Measurements from ENCODE around the gene TMC7. TPM values are rescaled to one million over a fixed set of nuclear protein-coding genes. Genes with fewer than 3 reads are reported as not detected.
A peak's percentile ranks its signal among the peaks of the same experiment; 100 is the strongest.

Gene TMC7
- total RNA-seq, 1 experiment from 2014 or later = 4.1 TPM

- peak overlapping the region; percentile 99 for H3K27ac Mint-ChIP-seq (ENCODE audit: low read depth, unreplicated experiment)
- TF ChIP-seq CTCF (IDR thresholded peaks at IDR 0.05; ENCODE audit: unreplicated experiment) = no peak
- no peak for DNase-seq (ENCODE audit: unreplicated experiment)
- intact Hi-C loops (cut with micrococcal nuclease) = loop anchor here (5.0 kb wide), 2 partner anchors 141 to 266 kb away; partner anchors contain the start of genes ARL6IP1 and SMG1
- peak overlapping the region; percentile 90 for H3K4me3 Mint-ChIP-seq (ENCODE audit: unreplicated experiment)
- no peaks in the 10 kb centered on the region for H3K9me3 Mint-ChIP-seq (ENCODE audit: unreplicated experiment)
- POLR2A ChIA-PET = interaction anchor here (1.0 to 2.6 kb wide), 8 partner anchors 63 to 142 kb away, joined by 3 to 14 read pairs (median 6); partner anchors contain the start of genes SMG1 and TMC7
- no peaks in the 10 kb centered on the region for H3K27me3 Mint-ChIP-seq (ENCODE audit: insufficient read depth, unreplicated experiment)
- CTCF ChIA-PET = interaction anchor here (0.6 to 7.2 kb wide), 10 partner anchors 85 to 532 kb away, joined by 3 to 202 read pairs (median 4); partner anchors contain the start of gene TMC7
- no TSS peak for BruUV-seq (replicated peaks)
- peaks cover 20% of the 10 kb centered on the region for H3K36me3 Mint-ChIP-seq (ENCODE audit: insufficient read depth, unreplicated experiment)
- peaks cover 12% of the 10 kb centered on the region for H3K4me1 Mint-ChIP-seq (ENCODE audit: insufficient read depth, unreplicated experiment)
Observed at GRCh38 chr16:19068237-19068815, 84.6 kb downstream of the TMC7 start.

GRCh38 chr16:19071811-19072777 is 88.4 kb downstream of the TMC7 start:
- H3K4me1 Mint-ChIP-seq (ENCODE audit: insufficient read depth, unreplicated experiment) = peaks cover 9% of the 10 kb centered on the region
- TF ChIP-seq CTCF (IDR thresholded peaks at IDR 0.05; ENCODE audit: unreplicated experiment) = peak; percentile 88
- no peaks in the 10 kb centered on the region for H3K27me3 Mint-ChIP-seq (ENCODE audit: insufficient read depth, unreplicated experiment)
- BruUV-seq (replicated peaks) = no TSS peak
- CTCF ChIA-PET = interaction anchor here (0.6 to 7.2 kb wide), 35 partner anchors 9 to 1170 kb away, joined by 3 to 202 read pairs (median 4); partner anchors contain the start of gene TMC7
- no peak overlapping the region for H3K27ac Mint-ChIP-seq (ENCODE audit: low read depth, unreplicated experiment)
- peak; percentile 75 for DNase-seq (ENCODE audit: unreplicated experiment)
- no peaks in the 10 kb centered on the region for H3K9me3 Mint-ChIP-seq (ENCODE audit: unreplicated experiment)
- intact Hi-C loops (cut with micrococcal nuclease) = loop anchor here (1.0 kb wide), 1 partner anchor 89 kb away; the partner anchor contains the start of gene TMC7
- peaks cover 38% of the 10 kb centered on the region for H3K36me3 Mint-ChIP-seq (ENCODE audit: insufficient read depth, unreplicated experiment)
- no peak overlapping the region for H3K4me3 Mint-ChIP-seq (ENCODE audit: unreplicated experiment)
- POLR2A ChIA-PET = interaction anchor here (0.7 to 2.2 kb wide), 3 partner anchors 66 to 89 kb away, joined by 3 to 4 read pairs (median 3); partner anchors contain the start of gene TMC7

GRCh38 chr16:19073344-19073743 is 89.6 kb downstream of the TMC7 start:
- Mint-ChIP-seq H3K4me1 (ENCODE audit: insufficient read depth, unreplicated experiment) (peaks cover 6% of the 10 kb centered on the region), H3K4me3 (ENCODE audit: unreplicated experiment) (no peak overlapping the region), H3K36me3 (ENCODE audit: insufficient read depth, unreplicated experiment) (peaks cover 43% of the 10 kb centered on the region), H3K27ac (ENCODE audit: low read depth, unreplicated experiment) (no peak overlapping the region), H3K27me3 (ENCODE audit: insufficient read depth, unreplicated experiment) (no peaks in the 10 kb centered on the region), H3K9me3 (ENCODE audit: unreplicated experiment) (no peaks in the 10 kb centered on the region)
- TF ChIP-seq CTCF (IDR thresholded peaks at IDR 0.05; ENCODE audit: unreplicated experiment) = no peak
- no peak for DNase-seq (ENCODE audit: unreplicated experiment)
- no TSS peak for BruUV-seq (replicated peaks)
- intact Hi-C loops (cut with micrococcal nuclease) = no loop called here
- POLR2A ChIA-PET = interaction anchor here (2.2 kb wide), 1 partner anchor 90 kb away, joined by 4 read pairs; the partner anchor contains the start of gene TMC7
- CTCF ChIA-PET = interaction anchor here (0.9 to 7.2 kb wide), 17 partner anchors 10 to 435 kb away, joined by 3 to 202 read pairs (median 6); partner anchors contain the start of gene TMC7
